GM21360 (cell line): Measurements from ENCODE around the gene UBTD1.

Source experiments
- ATAC-seq: cut with Tn5 transposase; IDR thresholded peaks from one replicate; pipeline ENCODE4 v1.9.1; 2021; ENCODE audit warnings: mild to moderate bottlenecking, moderate library complexity; ENCODE audit not compliant: unreplicated experiment

The UBTD1 gene

GRCh38 chr10:97607095-97607636, 108.4 kb downstream of the UBTD1 start:
- no peak for ATAC-seq

GRCh38 chr10:97608991-97609561, 110.4 kb downstream of the UBTD1 start:
- no peak for ATAC-seq

DNA sequence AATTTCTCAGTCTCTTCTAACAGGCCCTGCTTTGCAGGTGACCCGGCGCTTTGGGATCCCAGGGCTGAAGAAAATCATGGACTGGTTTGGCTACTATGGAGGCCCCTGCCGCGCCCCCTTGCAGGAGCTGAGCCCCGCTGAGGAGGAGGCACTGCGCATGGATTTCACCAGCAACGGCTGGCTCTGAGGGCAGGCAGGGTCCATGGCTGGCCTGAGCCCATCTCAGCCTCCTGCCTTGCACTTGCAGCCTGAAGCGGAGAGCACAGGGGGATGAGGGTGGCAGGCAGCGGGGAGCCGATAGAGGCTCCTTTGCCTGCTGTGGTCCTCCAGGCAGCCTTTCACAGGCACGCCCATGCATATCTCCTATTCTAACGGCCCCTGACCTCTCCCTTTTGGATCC, 112.7 kb downstream of the UBTD1 start:
- no peak for ATAC-seq

DNA sequence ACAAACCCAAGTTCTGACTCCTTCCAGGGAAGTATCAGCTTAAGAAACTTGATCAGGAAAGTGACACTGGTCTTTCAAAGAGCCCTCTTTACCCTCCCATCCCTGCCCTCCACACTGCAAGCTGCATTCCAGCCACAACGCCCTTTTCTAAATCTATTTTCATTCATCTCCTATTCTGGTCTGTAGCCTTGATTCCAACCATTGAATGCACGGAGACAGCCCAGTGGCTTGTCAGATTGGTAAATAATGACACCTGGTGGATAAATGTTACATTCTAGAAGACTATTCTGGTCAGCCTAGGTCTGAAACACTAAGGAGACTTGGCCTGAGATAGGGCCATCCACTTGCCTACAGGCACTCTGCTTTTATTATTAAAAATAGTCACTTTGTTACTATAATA, 113.7 kb downstream of the UBTD1 start:
- no peak for ATAC-seq

- ATAC-seq, result no peak
These were observed 119.6 kb downstream of the UBTD1 start for GRCh38 chr10:97618285-97618684.

DNA sequence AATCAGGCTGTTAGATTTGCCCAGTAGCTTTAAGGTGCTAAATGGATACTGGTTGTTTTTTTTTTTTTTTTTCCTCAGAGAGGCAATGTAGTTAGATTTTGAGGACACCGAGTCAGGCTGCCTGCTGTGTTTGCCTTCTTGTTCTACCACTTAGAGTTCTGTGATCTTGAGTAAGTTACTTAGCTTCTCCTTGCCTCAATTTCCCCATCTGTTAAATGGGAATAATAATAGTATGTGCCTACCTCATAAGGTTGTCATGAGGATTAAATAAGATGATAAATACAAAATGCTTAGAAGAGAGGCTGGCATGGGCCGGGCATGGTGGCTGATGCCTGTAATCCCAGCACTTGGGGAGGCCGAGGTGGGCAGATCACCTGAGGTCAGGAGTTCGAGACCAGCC, 120.0 kb downstream of the UBTD1 start:
- ATAC-seq, result no peak
